Stimulated activated naive CD8-positive, alpha-beta T cell treated with anti-CD3 and anti-CD28 coated beads, Interleukin-15, amount 100 ng/mL, for 72 hours (primary cell): ENCODE measurements around the gene SNTN.
"Not testable (repeated sequence)": the region's sequence is repeated elsewhere in the genome, so short reads cannot be mapped to it uniquely, and the experiment has no call there.

ENCODE experiments used
- ATAC-seq: fragments of 150-1000 bp; cut with Tn5 transposase; 2 replicates; pipeline ENCODE4 v1.10.0; 2021; ENCODE audit warnings: mild to moderate bottlenecking, moderate library complexity
- DNase-seq, 2 donors: peaks; one replicate each; pipeline ENCODE4 v3.0.0; 2021 to 2022
- H3K27ac Mint-ChIP-seq, 2 donors: one replicate each; pipeline ENCODE4 v1.8.0; 2022; ENCODE audit warnings: mild to moderate bottlenecking in 2 of 2, mixed read lengths in 2 of 2, moderate library complexity in 2 of 2
- H3K27me3 Mint-ChIP-seq: one replicate; pipeline ENCODE4 v1.8.0; 2022; ENCODE audit warnings: mixed read lengths
- H3K4me1 Mint-ChIP-seq: one replicate; pipeline ENCODE4 v1.8.0; 2022; ENCODE audit warnings: mild to moderate bottlenecking, mixed read lengths
- H3K4me3 Mint-ChIP-seq, 2 donors: one replicate each; pipeline ENCODE4 v1.8.0; 2022; ENCODE audit warnings: mild to moderate bottlenecking in 2 of 2, mixed read lengths in 2 of 2, moderate library complexity in 1 of 2
- H3K9me3 Mint-ChIP-seq, 2 donors: one replicate each; pipeline ENCODE4 v1.8.0; 2022; ENCODE audit warnings: mixed read lengths in 2 of 2

SNTN gene

DNA sequence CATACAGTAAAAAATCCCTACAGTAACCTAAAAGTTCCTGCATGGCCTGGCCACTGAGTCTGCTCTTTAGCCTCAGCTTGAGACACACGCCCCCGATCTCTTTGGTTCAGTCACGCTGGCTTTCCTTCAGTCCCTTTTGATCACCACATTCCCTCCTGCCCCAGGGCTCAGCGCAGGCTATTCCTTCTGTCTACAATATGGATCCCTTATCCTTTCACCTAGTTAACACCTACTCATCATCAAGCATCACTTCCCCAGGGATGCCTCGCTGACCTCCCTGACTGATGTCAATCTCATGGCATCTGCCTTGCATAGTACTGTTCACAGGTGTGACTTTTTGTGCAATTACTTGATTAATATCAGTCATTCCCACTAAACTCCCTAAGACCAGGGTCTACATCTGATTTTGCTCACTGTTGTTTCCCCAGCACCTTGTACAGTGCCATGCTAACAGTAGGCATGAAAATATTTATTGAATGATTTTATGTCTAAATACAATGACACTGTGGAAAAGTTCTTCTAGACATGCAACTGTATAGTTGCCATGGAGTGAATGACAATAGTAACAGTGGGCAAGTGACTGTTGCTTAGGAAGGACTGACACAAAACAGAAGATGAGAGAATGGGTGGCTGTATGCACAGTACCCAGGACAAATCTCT lies at the start of gene SNTN:
Gene SNTN, plus strand, starts transcription at position 610 of the 660 bp plus-strand sequence. Its CDS starts 13 bp downstream, at position 623.
- Mint-ChIP-seq H3K9me3 (peaks cover 0 to 12% of the 10 kb centered on the region in 2 donors), H3K27me3 (no peaks in the 10 kb centered on the region), H3K4me1 (no peaks in the 10 kb centered on the region), H3K4me3 (no peak within 1 kb of the TSS), H3K27ac (no peak within 1 kb of the TSS)
- ATAC-seq: no peak
- no peak for DNase-seq

DNA sequence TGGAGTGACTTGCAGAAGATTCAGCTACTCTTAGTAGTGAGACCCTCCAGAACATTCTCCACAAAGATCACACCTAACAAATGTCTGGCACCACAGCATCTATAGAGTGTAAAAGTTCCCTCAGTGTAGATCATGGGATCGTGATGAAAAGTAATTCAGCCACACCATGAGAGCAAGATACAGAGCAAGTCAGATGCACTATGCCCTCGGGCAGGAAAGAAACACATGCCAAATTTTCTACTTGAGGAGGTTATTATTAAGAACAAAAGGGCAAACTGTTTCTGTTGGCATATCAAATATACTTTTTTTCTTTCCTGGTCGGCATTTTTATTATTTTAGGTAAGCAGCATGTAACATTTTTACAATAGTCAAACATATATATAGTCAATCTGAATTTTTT lies 44.8 kb upstream of the SNTN start:
- no peaks in the 10 kb centered on the region for H3K4me1 Mint-ChIP-seq
- DNase-seq: no peak
- no peaks in the 10 kb centered on the region for H3K27me3 Mint-ChIP-seq
- no peak overlapping the region for H3K27ac Mint-ChIP-seq
- H3K9me3 Mint-ChIP-seq: peaks cover 0 to 7% of the 10 kb centered on the region in 2 donors
- no peak for ATAC-seq
- H3K4me3 Mint-ChIP-seq: no peak overlapping the region

DNA sequence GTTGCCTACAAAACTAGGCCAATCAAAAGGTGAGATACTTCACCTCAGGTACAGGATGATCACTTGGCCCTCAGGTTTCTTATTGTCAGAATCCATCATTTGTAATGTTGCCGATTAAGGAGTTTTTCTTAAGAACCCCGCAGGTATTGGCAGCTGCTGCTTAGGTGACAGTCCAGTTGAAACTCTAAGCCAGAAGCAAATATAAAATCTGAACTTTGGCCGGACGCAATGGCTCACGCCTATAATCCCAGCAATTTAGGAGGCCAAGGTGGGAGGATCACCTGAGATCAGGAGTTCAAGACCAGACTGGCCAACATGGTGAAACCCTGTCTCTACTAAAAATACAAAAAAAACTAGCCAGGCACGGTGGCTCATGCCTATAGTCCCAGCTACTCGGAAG lies 43.1 kb upstream of the SNTN start:
- ATAC-seq (no peak), DNase-seq (no peak)
- Mint-ChIP-seq H3K9me3 (peaks cover 0 to 7% of the 10 kb centered on the region in 2 donors), H3K4me1 (no peaks in the 10 kb centered on the region), H3K27me3 (no peaks in the 10 kb centered on the region), H3K4me3 (no peak overlapping the region), H3K27ac (no peak overlapping the region)

DNA sequence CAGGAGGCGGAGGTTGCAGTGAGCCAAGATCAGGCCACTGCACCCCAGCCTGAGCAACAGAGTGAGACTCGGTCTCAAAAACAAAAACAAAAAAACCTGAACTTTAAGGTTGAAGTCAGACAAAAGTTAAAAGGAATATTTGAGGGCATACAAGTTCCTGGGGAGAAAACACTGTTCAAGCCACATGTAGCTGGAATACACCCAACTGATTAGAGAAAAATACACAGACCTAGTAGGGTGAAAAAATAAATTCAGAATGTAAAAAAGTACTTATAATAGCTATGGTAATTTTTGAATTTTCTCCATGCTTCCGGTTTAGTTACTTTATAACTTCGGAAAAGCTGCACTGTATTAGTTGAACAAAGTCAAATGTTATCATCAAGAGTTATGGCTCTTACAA lies 42.6 kb upstream of the SNTN start:
- peaks cover 0 to 7% of the 10 kb centered on the region in 2 donors for H3K9me3 Mint-ChIP-seq
- H3K27me3 Mint-ChIP-seq: no peaks in the 10 kb centered on the region
- no peaks in the 10 kb centered on the region for H3K4me1 Mint-ChIP-seq
- H3K4me3 Mint-ChIP-seq: no peak overlapping the region
- no peak overlapping the region for H3K27ac Mint-ChIP-seq
- ATAC-seq (no peak), DNase-seq (no peak)

DNA sequence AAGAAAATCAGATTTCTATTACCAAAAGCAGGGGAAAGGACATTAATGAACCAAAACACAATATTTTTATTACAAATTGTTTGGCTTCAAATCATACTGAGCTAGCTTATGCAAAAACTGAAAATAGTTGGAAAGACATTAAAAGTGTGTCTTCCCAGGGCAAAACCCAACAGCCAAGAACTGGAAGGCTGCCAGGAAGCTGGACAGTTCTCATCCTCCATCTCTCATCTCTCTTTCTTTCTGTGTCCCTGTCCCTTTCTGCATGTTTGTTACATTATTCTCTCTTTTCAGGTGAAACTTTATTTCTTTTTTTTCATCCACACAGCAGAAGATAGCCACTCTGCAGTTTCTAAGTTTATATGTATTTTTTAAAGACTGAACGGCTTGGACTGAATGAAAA lies 41.1 kb upstream of the SNTN start:
- ATAC-seq: no peak
- Mint-ChIP-seq H3K4me1 (no peaks in the 10 kb centered on the region), H3K4me3 (no peak overlapping the region), H3K27ac (no peak overlapping the region), H3K27me3 (no peaks in the 10 kb centered on the region), H3K9me3 (no peaks in the 10 kb centered on the region)
- no peak for DNase-seq

DNA sequence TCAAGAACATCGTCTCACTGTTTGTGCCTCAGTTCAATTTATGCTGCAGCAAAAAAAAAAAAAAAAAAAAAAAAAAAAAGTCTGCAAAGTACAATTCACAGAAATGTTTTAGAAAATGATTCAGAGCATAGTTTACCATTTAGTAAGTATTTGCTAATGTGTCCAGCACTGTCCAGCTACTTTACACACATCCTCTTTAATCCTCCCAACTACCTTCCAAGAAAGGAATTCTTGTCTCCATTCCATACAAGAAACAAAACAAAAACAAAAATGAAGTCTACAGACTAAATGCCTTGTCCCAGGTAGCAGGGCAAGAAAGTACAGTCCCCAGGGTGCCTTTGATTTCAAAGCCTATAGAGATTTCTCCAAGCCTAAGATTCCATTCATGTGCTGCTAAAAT lies 38.9 kb upstream of the SNTN start:
- H3K4me1 Mint-ChIP-seq: no peaks in the 10 kb centered on the region
- H3K27me3 Mint-ChIP-seq: no peaks in the 10 kb centered on the region
- ATAC-seq (no peak), DNase-seq (no peak)
- no peak overlapping the region for H3K27ac Mint-ChIP-seq
- H3K4me3 Mint-ChIP-seq: no peak overlapping the region
- H3K9me3 Mint-ChIP-seq: no peaks in the 10 kb centered on the region

DNA sequence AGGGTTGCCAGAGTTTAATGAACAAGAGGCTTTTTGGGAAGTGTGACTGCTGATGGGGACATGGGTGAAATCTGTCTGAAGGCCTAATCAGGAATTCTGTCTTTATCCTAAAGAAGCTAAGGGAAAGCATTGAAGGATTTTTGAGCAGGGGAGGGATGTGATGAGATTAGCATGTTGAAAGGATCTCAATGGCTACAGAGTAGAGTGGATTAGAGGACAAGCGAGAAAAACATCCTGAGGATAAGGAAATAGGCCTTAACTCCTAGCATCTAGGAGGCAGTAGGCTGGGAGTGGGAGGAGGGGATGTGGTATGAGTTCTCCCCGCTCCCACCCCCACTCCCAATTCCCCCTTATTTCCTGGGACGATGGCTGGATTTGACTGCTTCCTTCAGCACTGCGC lies 35.1 kb upstream of the SNTN start:
- ATAC-seq: no peak
- H3K27me3 Mint-ChIP-seq: no peaks in the 10 kb centered on the region
- H3K9me3 Mint-ChIP-seq: peaks cover 0 to 13% of the 10 kb centered on the region in 2 donors

DNA sequence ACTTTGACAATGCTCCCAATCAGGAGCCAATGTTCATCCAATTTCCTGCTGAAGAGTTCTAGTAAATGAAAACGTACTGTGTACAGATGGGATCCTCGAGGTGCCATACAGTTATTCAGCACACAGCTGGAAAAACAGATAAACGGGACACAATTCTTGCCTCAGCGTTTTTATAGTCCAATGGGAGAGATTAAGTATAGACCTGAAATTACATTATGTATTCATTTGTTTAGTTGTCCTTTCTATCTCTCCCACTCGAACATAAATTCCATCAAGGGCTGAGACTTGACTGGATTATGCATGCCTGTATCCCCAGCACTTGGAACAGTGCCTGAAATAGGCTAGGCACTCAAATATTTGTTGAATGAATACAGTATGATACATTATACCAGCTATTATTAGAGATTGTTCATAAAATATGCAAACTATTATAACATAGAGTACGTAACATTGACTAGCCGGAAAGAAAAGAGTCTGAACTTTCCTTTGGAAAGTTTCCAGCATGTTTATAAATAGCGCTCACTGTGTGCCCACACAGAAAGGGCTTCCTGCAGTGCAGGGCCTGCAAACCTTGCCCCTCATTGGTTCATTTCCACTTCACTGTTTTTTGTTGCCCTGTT lies 27.4 kb upstream of the SNTN start:
- Mint-ChIP-seq H3K27me3 (no peaks in the 10 kb centered on the region), H3K4me1 (no peaks in the 10 kb centered on the region), H3K9me3 (peaks cover 0 to 11% of the 10 kb centered on the region in 2 donors), H3K4me3 (no peak overlapping the region), H3K27ac (no peak overlapping the region)
- no peak for ATAC-seq
- DNase-seq: no peak

More for the DNA sequence above, 35.1 kb upstream of the SNTN start:
- H3K27ac Mint-ChIP-seq: peak overlapping the region in 1 of 2 donors; percentile 53
- no peak for DNase-seq
- H3K4me1 Mint-ChIP-seq: no peaks in the 10 kb centered on the region
- no peak overlapping the region for H3K4me3 Mint-ChIP-seq

DNA sequence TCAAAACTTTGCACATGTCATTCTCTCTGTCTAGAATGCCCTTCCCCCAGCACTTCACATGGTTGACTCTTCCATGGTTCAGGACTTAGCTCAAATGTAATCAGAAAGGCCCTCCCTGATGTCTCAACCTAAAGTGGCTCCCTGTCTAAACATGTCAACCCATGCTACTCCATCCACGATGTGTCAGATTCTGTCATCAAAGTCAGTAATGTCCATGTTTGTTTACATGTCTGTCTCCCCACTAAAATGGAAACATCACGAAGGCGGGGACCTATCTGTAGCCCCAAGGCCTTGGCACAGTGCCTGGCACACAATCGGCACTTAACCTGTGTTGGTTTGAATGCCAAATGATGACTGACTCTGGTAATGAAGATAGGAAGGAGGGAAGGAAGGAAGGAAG lies 20.8 kb upstream of the SNTN start:
- Mint-ChIP-seq H3K4me1 (no peaks in the 10 kb centered on the region), H3K4me3 (no peak overlapping the region), H3K9me3 (peaks cover 8 to 19% of the 10 kb centered on the region in 2 donors), H3K27me3 (peaks cover 23% of the 10 kb centered on the region), H3K27ac (no peak overlapping the region)
- ATAC-seq: no peak
- no peak for DNase-seq

DNA sequence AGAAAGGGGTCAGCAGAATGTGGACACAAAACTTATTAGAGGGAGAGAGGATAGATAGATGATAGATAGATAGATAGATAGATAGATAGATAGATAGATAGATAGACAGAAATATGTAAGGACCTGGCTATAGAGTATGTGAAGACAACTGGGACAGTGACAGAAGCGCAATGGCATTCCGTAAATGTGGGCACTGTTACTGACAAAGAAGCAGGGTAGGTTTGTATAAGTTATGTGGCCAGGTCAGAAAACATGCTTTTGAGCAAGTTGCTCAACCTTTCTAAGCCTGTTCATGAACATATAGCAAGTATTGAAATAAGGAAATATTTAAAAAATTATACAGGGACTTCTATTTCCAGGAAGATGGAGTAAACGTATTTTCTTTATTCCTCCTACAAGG lies 17.3 kb upstream of the SNTN start:
- Mint-ChIP-seq H3K4me1 (no peaks in the 10 kb centered on the region), H3K9me3 (peaks cover 8 to 29% of the 10 kb centered on the region in 2 donors), H3K27me3 (peaks cover 34% of the 10 kb centered on the region), H3K27ac (no peak overlapping the region), H3K4me3 (no peak overlapping the region)
- no peak for ATAC-seq
- no peak for DNase-seq

DNA sequence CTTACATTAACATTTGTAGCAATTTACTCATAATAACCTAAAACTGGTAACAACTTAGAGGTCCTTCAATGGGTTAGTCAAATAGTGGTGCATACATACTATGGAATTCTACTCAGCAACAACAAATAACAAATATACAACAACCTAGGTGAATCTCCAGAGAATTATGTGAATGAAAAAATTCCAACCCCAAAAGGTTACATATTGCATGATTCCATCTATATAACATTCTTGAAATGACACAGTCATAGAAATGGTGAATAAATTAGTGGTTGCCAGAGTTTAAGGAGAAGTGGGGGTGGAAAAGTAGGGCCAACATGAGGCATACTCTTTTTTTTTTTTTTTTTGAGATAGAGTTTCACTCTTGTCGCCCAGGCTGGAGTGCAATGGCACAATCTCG lies 12.7 kb upstream of the SNTN start:
- no peak overlapping the region for H3K4me3 Mint-ChIP-seq
- H3K27me3 Mint-ChIP-seq: peaks cover 24% of the 10 kb centered on the region
- no peak for ATAC-seq
- H3K27ac Mint-ChIP-seq: no peak overlapping the region
- H3K9me3 Mint-ChIP-seq: peaks cover 4 to 28% of the 10 kb centered on the region in 2 donors
- H3K4me1 Mint-ChIP-seq: no peaks in the 10 kb centered on the region
- no peak for DNase-seq

DNA sequence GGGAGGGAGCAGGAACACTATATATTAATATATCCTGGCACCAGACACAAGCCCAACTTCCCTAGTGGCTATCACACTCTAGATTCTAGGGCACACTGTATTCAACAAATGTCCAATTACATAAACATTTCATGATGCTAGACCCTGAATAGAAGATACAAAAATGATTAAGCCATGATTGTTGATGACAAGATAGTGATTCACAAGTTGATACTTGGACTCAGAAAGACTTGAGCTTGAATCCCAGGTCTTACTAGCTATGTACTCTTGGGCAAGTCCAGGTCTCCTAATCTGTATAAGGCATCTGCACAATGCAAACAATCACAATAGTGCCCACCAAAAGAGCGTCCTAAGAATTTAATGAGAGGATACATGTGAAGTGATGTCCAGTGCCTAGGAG lies 10.0 kb upstream of the SNTN start:
- Mint-ChIP-seq H3K9me3 (peaks cover 8 to 26% of the 10 kb centered on the region in 2 donors), H3K27me3 (peaks cover 17% of the 10 kb centered on the region), H3K27ac (no peak overlapping the region), H3K4me3 (no peak overlapping the region), H3K4me1 (no peaks in the 10 kb centered on the region)
- ATAC-seq (no peak), DNase-seq (no peak)

DNA sequence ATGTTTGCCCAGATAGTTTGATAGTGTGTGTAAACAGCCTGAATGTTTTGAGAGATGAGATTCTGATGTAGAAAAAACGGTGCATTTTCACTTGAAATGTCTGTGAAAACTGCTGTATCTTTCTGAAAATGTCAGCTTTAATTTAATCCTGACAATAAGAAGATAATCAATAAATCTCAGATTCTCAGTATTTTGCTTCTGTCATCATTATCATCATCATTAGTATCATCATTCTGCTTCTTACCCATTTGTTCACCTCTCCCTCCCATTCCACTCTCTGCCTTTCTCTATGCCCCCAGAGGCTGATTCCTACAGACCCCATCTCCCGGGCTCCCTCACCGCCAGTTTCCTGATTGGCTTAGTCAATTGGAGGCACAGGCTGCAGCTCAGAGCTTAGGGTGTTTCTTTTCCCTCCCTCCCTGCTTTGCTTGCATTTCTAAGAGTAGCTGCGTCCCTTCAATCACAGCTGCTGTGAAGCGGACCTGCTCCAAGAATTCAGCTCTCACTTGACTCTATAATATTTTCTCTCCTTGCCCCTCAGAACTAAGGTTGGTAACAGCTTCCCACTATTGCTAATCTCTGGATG lies 8.2 kb upstream of the SNTN start:
- Mint-ChIP-seq H3K27me3 (peaks cover 15% of the 10 kb centered on the region), H3K4me3 (no peak overlapping the region), H3K9me3 (peaks cover 8 to 24% of the 10 kb centered on the region in 2 donors), H3K4me1 (no peaks in the 10 kb centered on the region), H3K27ac (no peak overlapping the region)
- DNase-seq (no peak), ATAC-seq (no peak)

DNA sequence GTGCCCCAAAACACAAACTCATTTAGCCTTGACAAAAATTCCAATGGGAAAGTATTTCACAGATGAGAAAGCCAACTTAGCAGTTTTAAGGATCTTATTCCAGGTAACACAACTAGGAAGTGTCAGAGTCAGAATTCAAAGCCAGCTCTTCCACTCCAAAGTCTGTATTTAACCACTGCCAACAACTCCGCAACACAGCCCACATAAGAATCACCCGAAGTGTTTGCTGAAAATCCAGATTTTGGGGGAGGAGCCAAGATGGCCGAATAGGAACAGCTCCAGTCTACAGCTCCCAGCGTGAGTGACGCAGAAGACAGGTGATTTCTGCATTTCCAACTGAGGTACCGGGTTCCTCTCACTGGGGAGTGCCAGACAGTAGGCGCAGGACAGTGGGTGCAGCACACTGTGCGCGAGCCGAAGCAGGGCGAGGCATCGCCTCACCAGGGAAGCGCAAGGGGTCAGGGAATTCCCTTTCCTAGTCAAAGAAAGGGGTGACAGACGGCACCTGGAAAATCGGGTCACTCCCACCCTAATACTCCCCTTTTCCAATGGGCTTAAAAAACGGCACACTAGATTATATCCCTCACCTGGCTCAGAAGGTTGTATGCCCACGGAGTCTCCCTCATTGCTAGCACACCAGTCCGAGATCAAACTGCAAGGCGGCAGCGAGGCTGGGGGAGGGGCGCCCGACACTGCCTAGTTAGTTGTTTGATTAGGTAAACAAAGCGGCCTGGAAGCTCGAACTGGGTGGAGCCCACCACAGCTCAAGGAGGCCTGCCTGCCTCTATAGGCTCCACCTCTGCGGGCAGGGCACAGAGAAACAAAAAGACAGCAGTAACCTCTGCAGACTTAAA lies 7.3 kb upstream of the SNTN start:
- not testable (repeated sequence) for H3K4me3 Mint-ChIP-seq, H3K27ac Mint-ChIP-seq, ATAC-seq, DNase-seq, H3K4me1 Mint-ChIP-seq
- peaks cover 8 to 24% of the 10 kb centered on the region in 2 donors for H3K9me3 Mint-ChIP-seq
- peaks cover 15% of the 10 kb centered on the region for H3K27me3 Mint-ChIP-seq

DNA sequence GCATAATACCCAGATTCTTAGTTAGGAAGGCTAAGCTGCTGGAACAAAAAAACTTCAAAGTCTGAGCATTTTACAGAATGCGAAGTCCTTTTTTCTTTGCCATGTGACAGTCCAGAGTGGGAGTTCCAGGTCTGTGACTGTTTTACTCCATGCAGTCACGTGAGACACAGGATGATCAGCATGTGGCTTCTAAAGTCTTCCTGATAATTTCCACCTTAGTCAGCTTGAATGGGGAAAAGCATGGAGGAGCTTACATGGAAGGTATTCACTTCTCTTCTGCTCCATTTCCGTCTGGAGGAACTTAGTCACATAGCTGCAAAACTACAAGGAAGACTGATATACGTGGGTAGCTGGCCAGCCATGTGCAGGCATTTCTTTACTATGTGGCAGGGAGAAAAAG lies 1.7 kb downstream of the SNTN start:
- no peak overlapping the region for H3K4me3 Mint-ChIP-seq
- H3K4me1 Mint-ChIP-seq: no peaks in the 10 kb centered on the region
- DNase-seq: no peak
- H3K27me3 Mint-ChIP-seq: no peaks in the 10 kb centered on the region
- peaks cover 0 to 12% of the 10 kb centered on the region in 2 donors for H3K9me3 Mint-ChIP-seq
- H3K27ac Mint-ChIP-seq: no peak overlapping the region
- ATAC-seq: no peak

DNA sequence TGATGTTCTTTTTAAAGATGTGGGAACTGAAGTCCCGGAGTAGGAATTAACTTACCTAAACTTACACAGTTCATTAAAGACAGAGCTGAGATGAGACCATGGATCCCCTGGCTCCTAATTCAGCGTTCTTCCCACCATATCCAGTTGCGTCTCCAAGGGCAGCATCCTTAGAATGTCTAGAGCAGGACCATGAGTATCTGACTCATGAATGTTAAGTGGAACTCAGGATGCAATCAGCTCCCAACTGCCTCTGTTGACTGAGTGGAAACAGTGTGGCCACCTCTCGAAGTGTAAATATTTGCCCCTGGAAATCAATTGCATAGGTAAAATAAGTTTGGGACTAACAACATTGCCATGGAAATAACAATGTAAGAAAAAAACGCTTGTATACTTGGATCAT lies 2.5 kb downstream of the SNTN start:
- Mint-ChIP-seq H3K9me3 (peaks cover 0 to 12% of the 10 kb centered on the region in 2 donors), H3K27me3 (no peaks in the 10 kb centered on the region), H3K27ac (no peak overlapping the region), H3K4me1 (no peaks in the 10 kb centered on the region), H3K4me3 (no peak overlapping the region)
- no peak for DNase-seq
- no peak for ATAC-seq
